Melanocyte of skin (primary cell): ENCODE results near the gene SETD1A. TPM values are rescaled to one million over a fixed set of nuclear protein-coding genes. Genes with fewer than 3 reads are reported as not detected.

ENCODE experiments used
- small RNA-seq, 2 donors: library from RNA; depleted of rRNA; stranded (forward); fragments of <200 nt; gene quantifications; one replicate each; pipeline ENCODE3, GENCODE V24; 2012
- total RNA-seq, 2 donors: library from RNA; depleted of rRNA; stranded (reverse); fragments of >200 nt; gene quantifications; 2 replicates each; pipeline ENCODE4 v1.2.3, GENCODE V29; 2012

The SETD1A gene
- 1 to 10 TPM; 3.8 to 9.7 TPM for total RNA-seq

DNA sequence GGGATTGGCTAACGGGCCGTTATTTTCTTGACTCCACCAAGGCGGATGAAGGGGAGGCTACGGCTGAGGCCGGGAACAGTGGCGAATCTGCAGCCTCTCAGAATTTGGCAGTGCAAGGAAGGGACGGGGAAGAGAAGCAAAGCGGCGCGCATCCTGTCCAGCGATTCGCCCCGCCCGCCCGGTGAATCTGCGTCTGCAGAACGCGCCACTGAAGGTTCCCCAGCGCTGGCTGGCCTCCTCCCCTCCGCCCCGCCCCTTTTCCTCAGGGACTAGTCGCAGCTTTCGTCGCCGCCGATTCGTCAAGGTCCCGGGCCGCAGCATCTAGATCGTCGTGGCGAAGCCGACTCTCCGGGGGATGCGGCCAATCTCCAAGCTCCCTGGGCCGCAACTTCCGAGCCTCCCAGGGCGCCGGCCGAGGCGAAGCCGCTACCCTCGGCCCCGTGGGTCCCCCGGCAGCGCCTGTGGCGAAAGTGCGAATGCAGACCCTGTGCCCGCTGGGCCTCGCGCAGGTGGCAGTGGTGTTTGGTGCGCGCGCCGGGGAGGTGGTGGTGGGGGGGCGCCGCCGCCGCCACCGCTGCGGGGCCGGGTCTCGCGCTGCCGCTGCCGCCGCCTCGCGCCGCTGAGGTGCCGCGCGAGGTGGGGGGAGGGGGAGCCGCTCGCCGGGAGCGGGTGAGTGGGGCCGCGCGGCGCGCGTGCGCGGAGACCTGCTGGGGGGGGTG, at the start of gene SETD1A:
SETD1A (plus strand) TSS at position 299 of the 719 bp plus-strand sequence. CDS start 978 bp downstream, outside the sequence.

DNA sequence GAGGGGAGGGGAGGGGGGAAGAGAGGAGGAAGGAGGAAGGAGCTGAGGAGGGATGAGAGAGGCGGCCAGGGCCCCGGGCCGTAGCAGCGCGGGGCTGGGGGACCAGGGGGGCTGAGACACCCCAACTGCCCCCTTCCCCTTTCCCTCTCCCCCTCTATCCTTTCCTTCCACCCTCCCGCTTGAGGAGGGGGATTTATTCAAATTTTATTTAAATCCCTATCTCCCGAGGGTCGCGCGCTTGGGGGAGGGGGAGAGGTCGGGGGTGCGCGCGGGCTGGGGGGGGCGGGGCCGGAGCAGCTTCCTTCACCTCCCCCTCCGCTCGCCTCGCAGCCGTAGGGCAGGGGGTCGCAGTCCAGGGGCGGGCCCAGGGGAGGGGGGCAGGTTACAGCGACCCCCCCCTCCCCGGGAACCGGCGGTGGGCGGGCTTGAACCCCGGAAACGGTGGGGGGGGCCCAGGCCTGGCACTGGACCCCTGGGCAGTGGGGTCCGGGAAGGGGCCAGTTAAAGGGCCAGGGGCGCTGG, 33.9 kb upstream of the SETD1A start, which contains the start of gene FBXL19:
FBXL19 (plus strand) TSS at position 19 of the 522 bp plus-strand sequence. CDS start 2,183 bp downstream, outside the sequence.

DNA sequence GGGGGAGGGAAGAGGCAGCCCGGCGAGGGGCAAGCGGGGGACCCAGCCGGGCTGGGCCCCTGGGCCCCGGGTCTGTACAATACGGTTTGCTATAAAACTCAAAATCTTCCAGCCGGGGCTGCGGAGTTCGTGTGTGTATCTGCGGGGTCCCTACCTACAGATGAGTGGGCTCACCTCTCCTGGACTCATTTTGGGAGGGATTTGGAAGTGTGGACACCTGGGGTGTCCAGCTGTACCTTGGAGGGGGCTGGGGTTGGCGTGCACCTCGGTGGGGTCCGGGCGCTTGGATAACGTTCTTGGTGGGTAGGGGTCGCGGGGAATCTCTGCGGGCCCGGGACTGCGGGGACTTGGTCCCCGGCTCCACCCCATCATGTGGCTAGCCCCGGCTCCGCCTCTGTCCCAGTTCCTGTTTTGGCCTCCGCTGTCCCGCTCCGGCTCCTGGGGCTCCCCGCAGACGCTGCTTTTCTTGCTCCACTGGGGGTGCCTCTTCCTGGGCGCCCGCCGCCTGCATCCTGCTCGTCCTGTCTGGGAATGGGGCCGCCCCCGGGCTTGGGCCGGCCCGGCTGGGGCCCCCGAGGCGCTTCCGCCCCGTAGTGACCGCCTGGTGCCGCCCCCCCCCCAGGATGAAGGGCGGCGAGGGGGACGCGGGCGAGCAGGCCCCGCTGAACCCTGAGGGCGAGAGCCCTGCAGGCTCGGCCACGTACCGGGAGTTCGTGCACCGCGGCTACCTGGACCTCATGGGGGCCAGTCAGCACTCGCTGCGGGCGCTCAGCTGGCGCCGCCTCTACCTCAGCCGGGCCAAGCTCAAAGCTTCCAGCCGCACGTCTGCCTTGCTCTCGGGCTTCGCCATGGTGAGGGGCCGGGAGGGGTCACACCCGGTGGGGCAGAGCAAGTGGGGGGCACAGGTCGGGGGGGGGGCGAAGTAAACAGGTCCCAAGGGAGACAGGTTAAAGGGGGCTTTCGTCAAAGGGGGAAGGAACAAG, 8.6 kb upstream of the SETD1A start, which contains the start of gene ORAI3:
ORAI3 (plus strand) TSS at position 402 of the 983 bp plus-strand sequence; CDS start at position 624, 222 bp downstream.

DNA sequence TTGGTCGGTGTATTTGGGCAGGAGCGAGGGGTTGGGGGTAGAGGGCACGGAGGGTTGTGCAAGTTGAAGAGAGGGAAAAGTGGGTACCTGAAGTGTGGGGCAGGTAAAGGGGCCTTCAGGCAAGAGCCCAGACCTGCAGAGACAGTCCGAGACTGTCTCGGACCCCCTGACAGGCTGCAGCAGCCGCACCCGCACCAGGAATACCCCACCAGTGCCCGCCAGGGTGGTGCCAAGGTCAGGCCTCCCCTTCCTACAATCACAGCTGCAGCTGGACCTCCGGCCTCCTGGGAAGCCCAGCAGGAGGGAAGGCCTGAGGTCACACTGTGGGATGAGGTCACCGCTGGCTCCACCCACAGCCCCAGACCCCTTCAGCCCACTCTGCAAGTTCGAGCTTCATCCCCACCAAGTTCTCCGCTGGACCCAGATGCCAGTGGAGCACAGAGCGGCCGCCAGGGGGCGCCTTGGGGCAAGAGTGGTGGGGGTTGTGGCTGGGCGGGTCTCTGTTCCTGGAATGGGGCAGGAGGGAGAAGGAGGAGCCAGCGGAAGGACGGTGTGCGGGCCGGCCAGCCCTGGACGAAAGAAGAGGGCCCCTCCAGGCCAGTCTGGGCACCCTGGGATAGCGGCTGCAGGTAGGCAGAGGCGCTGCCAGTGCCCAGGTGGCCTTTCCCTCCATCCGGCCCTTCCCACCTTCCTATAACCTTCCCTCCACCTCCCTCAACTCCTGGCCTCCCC, 27.3 kb downstream of the SETD1A start, which contains the start of gene HSD3B7:
HSD3B7 (plus strand) TSS at position 539 of the 732 bp plus-strand sequence. CDS start 452 bp downstream, outside the sequence.

DNA sequence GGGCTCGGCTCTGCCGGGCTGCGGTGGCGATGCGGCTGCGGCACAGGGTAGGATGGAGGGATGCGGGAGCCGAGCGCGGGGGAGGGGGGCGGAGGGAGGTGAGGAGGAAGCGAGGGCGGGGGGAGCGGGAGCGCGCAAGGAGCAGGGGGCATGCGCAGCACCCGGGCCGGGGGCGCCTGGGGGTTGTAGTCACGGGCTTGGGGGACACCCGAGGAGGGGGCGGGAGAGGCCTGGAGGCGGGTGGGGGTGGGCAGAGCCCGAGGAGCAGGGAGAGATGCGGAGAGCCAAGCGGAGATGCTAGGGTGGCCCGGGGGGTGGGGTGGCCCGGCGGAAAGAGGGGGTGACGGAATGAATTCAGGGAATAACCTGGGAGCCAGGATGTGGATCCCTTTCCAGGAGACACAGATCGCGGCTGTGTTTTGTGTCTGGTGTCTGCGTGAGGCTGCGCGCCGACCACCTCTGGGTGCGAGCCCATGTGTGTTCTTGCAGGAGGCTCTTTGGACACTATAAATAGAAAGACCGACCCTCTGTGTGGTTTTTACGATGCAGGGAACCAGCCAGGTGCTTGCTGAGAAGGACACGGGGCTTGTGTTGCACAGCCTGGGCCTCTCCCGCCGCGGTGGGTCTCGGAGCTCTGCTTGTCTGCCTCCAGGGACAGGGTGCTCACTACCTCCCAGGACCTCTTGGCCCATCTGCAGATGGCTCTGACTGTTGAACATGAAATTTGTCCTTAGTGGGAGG, 53.2 kb downstream of the SETD1A start, which contains the start of gene STX1B:
STX1B (minus strand) TSS at position 54 of the 741 bp plus-strand sequence. CDS start 242 bp downstream, outside the sequence.

DNA sequence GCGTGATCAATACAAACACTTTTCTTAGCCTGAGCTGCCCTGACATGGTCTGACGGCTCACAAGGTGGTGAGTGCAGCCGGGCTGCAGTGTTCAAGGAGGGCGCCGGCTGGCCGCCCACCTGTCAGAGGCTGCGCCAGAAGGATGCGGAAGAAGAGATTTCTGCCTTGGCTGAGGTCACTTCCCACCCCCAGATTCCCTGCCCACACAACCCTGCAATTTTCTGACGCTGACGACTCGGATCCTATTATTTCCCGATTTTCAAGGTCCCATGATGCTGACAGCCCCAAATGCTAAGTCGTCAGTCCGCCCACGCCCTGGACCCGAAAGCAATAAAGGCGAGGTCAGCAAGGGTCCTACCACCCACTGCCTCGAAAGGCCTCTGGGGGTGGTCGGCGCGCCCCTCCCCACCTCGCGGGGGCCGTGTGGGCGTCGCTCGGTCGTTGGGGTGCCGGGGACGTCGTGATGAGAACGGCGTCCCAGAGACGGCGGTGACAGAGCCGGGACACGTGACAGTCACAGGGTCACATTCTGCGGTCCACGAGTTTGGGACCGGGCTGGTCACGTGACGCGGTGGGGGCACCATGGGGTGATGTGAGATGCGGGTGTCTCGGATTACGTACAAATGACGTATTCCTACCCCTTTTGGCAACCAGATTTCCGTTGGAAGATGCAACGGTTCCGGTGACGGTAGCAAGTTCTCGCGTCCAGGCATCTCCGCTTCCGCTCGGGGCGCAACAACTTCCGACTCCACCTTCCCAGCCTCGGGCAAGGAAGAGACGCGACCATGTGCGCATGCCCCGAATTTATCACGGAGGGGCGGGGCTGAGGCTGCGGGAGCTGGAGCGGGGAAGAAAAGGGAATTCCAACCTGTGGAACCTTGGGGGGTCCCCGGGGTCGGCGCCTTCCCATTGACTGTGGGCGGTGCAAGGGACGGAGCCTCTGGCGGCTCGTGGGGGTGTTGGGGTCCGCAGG, 75.5 kb downstream of the SETD1A start, which contains the start of gene STX4:
STX4 (plus strand) TSS at position 823 of the 973 bp plus-strand sequence. CDS start 248 bp downstream, outside the sequence.

Small RNA genes within 50 kb of the gene (small RNA-seq; reads per million reads assigned to genes)
- gene AC135048.1 = 0 to 0.17 reads per million in 2 donors

Other genes with a start within 250 kb of the SETD1A start
- 10 to 100 TPM; 21.7 to 27.0 TPM for gene PHKG2, start 209.3 kb upstream of the SETD1A start, total RNA-seq
- 1 to 10 TPM; 2.1 to 4.3 TPM for gene CFAP119, start 195.7 kb upstream of the SETD1A start, total RNA-seq
- gene RNF40, start 195.4 kb upstream of the SETD1A start, total RNA-seq = 10 to 100 TPM; 73.9 to 76.4 TPM
- gene ZNF629, start 170.5 kb upstream of the SETD1A start, total RNA-seq = 10 to 100 TPM; 10.3 to 13.4 TPM
- gene BCL7C, start 63.7 kb upstream of the SETD1A start, total RNA-seq = 10 to 100 TPM; 12.7 to 25.3 TPM
- under 1 TPM; 0.34 to 0.67 TPM for gene CTF1, start 61.1 kb upstream of the SETD1A start, total RNA-seq
- gene FBXL19, start 34.2 kb upstream of the SETD1A start, total RNA-seq = 10 to 100 TPM; 13.4 to 15.0 TPM
- gene ORAI3, start 8.7 kb upstream of the SETD1A start, total RNA-seq = 10 to 100 TPM; 29.3 to 35.4 TPM
- gene HSD3B7, start 27.5 kb downstream of the SETD1A start, total RNA-seq = 10 to 100 TPM; 13.0 to 20.3 TPM
- 1 to 10 TPM in 1 of 2 donors, under 1 TPM in 1; 0.67 to 3.1 TPM for gene STX1B, start 52.9 kb downstream of the SETD1A start, total RNA-seq
- 10 to 100 TPM; 13.0 to 17.2 TPM for gene STX4, start 75.8 kb downstream of the SETD1A start, total RNA-seq
- 10 to 100 TPM in 1 of 2 donors, 1 to 10 TPM in 1; 8.6 to 14.0 TPM for gene ZNF668, start 116.5 kb downstream of the SETD1A start, total RNA-seq
- 10 to 100 TPM; 14.1 to 17.6 TPM for gene ZNF646, start 116.7 kb downstream of the SETD1A start, total RNA-seq
- 1 to 10 TPM in 1 of 2 donors, under 1 TPM in 1; 0.67 to 1.0 TPM for gene PRSS53, start 131.2 kb downstream of the SETD1A start, total RNA-seq
- 10 to 100 TPM; 78.9 to 87.1 TPM for gene VKORC1, start 137.0 kb downstream of the SETD1A start, total RNA-seq
- 10 to 100 TPM; 42.6 to 43.7 TPM for gene BCKDK, start 150.6 kb downstream of the SETD1A start, total RNA-seq
- gene KAT8, start 159.9 kb downstream of the SETD1A start, total RNA-seq = 10 to 100 TPM; 25.8 to 31.6 TPM
- gene PRSS8, start 178.0 kb downstream of the SETD1A start, total RNA-seq = under 1 TPM in 1 of 2 donors, not detected in 1; under 0.01 TPM
- under 1 TPM; 0.33 to 0.69 TPM for gene PRSS36, start 192.3 kb downstream of the SETD1A start, total RNA-seq
- 10 to 100 TPM; 45.4 to 51.0 TPM for gene FUS, start 222.4 kb downstream of the SETD1A start, total RNA-seq
- gene PYCARD, start 245.0 kb downstream of the SETD1A start, total RNA-seq = 100 to 1,000 TPM; 195 to 298 TPM